HCEC 1CT (cell line): Measurements from ENCODE around the gene ADCY1.

Source experiments
- DNase-seq: peaks from one replicate; pipeline ENCODE4 v3.0.0-alpha.2; 2017

Gene ADCY1

DNA sequence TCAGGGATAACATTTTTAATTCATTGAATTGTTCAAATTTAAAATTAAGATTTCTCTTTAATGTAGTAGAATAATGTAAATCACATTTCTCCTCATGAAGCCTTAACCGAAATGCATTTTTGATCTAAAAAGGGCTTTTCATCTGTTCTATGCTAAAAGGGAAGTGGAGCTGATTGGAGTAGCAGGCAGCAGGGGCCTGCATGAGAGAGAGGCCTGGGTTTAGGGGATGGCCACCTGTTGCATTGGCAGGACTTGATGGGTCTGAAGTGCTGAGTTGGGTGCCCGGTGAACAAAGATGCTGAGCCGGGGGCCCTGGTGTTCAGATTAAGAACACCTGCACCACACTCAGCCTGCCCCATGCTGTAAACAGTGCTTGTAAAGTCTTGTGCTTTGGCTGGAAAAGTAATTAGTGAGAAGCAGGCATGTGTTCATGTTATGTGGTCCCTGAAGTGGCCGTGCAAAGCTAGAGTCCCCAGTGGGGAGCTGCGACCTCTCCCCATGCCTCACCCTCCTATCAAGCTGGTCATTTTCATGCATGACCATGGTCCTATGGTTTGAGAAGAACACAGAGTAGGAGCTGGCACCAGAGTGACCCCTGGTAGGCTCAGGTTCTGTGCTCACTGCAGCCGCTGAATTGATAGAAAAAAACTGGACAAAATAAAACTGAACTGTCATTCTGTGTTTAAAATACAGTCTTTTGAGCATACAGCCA lies 124.3 kb downstream of the ADCY1 start:
- DNase-seq: no peak

- DNase-seq: no peak
Measured at GRCh38 chr7:45699015-45699309, 124.8 kb downstream of the ADCY1 start.

GRCh38 chr7:45699726-45700390 lies 125.7 kb downstream of the ADCY1 start:
- no peak for DNase-seq

- DNase-seq: no peak
Measured at GRCh38 chr7:45700556-45700955, 126.4 kb downstream of the ADCY1 start.

- no peak for DNase-seq
Measured at GRCh38 chr7:45701701-45702510, 127.7 kb downstream of the ADCY1 start.

DNA sequence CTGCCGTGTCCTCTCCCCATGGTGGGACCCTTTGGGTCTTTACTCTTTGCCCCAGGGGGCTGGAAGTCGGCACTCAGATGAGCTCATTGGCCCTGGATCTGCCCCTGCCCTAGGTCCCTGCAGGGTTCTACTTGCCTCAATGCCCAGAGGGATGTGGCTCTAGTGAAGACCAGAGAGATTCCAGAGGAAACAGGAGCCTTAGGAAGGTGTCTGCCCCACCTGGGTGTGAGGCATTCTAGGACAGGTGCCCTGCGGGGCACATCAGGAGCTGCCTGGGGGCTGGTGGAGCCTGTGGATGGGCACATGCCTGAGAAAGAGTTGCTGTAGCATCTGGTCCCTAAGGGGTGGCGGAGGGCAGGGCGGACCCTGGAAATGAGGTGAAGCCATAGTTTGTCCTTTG lies 128.6 kb downstream of the ADCY1 start:
- DNase-seq: no peak

DNA sequence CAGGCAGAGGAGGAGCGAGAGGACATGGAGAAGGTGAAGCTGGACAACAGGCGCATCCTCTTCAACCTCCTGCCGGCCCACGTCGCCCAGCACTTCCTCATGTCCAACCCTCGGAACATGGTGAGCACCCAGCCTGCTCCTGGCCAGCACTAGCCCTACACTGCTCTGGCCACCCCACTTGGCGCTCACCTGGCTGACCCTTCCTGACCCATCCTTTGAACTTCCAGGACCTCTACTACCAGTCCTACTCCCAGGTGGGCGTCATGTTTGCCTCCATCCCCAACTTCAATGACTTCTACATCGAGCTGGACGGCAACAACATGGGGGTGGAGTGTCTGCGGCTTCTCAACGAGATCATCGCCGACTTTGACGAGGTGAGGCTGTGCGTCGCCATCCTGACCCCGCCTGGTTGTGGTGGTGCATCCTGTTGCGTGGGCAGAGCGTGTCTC lies 129.2 kb downstream of the ADCY1 start:
- no peak for DNase-seq

DNA sequence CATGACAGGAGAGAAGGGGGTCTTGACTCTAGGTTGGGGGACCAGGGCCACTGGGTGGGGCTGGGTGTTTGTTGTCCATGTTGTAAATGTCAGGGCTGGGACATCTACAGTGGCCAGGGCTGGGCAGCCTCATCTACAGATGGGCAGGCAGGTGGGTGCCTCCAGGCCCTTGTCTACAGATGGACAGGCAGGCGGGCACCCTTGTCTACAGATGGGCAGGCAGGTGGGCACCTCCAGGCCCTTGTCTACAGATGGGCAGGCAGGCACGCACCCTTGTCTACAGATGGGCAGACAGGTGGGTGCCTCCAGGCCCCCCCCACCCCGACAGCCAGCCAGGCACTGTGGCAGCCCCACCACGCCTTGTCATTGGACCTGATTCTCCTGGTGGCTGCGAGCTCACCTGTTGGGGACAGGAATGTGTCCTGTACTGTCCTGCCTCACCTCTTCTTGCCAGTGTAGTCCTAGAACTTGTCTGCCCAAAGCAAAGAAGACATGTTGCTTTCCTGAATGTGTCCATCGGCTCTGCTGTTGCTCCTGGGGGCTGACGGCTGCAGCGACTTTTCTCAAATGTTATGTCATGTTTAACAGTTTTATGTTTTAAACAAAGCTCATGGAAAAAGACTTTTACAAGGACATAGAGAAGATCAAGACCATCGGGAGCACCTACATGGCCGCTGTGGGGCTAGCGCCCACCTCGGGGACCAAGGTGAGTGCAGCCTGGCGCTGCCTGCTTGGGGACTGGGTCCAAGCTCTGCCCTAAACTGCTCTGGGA lies 129.9 kb downstream of the ADCY1 start:
- DNase-seq: no peak

GRCh38 chr7:45704683-45705016 lies 130.5 kb downstream of the ADCY1 start:
- no peak for DNase-seq

DNA sequence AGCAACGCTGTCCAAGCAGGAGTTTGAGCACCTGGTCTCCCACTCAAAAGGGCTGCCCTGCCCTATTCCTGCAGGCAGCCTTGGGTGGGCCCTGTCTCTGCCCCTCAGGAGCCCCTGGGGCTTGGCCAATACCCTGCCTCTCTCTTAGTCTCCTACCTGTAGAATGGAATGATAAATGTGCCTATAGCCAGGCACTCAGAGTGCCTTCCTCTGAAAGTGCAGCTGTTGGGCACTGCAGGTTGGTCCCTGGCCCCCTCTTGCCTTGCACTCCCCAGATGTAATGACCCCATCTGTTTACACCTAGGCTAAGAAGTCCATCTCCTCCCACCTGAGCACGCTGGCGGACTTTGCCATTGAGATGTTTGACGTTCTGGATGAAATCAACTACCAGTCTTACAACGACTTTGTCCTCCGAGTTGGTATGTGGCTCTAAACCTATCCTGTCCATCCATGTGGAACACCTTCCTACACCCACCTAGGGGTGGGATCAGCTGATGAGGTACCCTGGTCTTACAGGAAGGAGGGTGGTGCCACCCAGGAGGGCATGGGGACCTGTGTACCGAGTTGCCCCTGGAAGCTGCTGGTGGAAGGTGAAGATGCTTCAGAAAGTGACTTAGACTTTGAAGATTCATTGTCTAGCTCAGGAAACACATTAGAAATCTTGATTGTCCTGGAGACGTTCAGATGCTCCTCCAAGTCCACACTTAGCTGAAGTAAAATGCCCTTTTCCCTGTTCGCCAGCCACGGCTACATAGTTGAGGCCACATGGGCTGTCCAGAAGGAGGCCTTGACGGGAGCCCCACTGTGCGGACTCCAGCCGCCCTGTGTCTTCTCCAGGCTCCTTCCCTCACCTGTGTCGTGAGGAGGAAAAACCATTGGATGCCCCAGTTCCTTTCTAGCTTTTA lies 134.1 kb downstream of the ADCY1 start:
- DNase-seq: no peak

GRCh38 chr7:45709168-45710042 lies 135.2 kb downstream of the ADCY1 start:
- peak; percentile 92 for DNase-seq

DNA sequence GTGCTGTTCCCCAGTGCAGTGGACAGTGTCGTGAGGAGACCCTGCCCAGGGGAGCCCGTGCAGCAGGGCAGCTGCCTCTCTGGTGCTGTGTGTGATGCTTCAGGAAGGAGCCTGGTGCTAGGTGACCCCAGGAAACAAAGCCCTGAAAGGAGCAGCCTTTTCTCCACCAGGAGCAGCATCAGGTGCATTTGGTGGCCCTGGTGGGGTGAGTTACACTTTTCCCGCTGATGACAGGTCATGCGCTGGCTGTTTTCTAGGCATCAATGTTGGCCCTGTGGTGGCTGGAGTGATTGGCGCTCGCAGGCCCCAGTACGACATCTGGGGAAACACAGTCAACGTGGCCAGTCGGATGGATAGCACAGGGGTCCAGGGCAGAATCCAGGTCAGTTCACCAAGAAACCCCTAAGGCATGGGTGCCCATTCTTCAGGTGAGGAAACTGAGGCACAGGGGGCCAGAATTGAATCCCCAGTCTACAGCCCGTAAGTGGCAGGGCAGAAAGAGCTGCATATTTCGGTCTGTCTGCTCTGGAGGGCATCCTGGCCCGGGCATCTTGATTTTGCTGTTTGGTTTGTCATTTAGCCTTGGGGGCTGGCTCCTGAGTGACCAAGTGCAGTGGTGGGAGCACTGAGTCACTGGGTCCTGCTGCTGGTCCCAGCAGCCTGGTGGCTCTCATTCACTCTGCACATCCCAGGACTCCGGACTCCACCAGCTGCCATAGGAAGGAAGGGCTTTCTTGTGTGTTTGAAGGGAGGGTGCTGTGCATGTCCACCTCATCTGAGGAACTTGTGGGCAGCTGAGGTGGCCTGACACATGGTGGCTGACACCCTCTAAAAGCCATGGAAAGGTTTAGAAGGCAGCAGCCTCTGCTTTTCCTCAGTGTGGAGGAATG lies 136.3 kb downstream of the ADCY1 start:
- no peak for DNase-seq

DNA sequence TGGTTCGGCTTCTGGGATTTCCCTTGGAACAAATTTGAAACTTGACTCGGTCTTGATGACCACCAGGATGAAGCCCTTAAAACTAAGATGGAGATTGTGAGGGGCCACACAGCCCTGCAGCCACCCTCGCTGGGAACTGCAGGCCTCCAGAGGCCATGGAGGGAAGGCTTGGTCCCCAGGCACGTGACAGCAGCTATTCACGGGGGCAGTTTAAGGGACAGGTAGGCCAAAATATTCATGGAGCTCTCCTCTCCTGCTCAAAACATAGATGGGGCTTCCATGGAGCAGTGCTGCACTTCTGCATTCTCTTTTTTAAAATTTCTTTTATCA lies 137.0 kb downstream of the ADCY1 start:
- DNase-seq: no peak

DNA sequence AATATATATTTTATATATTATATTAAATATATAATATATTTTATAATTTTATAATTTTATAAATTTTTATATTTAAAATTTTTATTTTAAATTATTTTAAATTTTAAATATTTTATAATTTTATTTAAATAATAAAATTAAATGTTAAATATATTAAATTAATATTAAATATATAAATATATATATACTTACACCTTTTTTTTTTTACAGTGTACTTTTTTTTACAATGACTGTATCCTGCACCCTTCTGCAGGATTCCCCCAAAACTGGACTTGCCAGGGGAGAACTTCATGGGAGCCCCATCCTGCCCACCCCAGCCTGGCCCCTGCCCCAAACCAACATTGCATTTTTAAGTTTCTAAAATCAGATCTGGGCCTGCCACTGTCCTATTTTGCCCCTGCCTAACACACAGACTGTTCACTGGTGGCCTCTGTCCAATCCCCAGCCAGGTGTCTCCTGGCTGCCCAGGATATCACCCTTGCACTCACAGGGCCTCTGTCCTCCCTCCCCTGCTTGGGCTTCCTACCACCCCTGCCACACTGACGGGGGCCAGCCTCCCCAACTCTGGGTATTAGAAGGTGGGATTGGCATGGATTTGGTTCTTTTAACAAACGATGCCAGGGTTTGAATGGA lies 138.0 kb downstream of the ADCY1 start:
- no peak for DNase-seq

DNA sequence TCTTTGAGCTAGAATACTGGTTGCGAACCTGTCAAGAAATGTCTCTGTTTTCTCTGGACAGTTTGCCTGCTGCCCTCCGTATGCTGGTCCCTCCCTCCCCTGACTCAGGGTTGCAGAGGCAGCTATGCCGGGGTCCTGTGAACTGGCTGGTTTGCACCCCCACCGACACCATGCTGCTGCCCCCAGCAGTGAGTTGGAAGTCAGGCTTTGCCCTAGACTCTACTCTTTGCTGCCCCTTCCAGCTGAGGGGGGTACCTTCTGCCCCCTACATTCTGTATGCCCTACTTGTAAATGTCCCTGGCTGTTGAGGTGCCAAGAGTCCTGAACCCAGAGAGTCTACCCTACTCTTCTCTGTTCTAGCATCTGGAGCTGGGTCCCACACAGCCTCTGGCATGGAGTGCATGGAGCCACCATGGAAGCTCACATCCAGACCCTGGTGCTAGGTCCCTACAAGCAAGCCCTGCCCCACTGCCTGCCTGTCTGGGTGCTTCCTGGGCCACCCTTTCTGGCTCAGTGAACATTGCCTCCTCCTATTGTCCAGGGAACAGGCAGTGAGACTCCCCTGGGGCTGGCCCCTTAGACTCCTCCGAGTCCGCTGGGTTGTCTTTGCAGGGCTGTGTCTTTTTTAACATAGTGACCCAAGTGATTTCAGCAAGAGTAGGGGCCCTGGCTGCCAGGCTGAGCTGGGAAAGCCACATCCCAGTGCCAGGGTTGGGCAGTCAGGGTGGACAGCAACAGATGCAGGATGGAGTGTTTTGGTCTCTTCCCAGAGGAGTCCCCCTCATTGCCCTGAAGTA lies 138.9 kb downstream of the ADCY1 start:
- DNase-seq: no peak

GRCh38 chr7:45713669-45714520 lies 139.7 kb downstream of the ADCY1 start:
- no peak for DNase-seq

DNA sequence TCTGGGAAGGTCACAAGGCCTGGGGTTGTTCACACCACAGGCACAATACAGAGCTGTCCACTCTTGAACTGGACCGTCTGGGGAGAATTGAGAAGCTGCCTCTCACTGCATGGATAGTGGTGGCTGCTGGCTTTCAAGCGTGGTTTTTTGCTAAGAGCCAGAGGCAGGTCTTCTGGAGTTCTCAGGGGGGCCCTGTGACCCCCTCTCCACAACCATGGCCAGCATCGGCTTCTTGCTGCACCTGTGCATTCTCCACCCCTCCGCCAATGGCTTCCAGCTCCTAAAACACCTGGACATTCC lies 140.3 kb downstream of the ADCY1 start:
- DNase-seq: no peak
